NCI-H510A (cell line): Measurements from ENCODE around the gene DPYSL3.

Source experiments
- DNase-seq: peaks from one replicate; lab custom pipeline; 2025; lab: John Stamatoyannopoulos, UW

The DPYSL3 gene

GRCh38 chr5:147472664-147473475 is 37.0 kb downstream of the DPYSL3 start:
- DNase-seq = no peak

DNA sequence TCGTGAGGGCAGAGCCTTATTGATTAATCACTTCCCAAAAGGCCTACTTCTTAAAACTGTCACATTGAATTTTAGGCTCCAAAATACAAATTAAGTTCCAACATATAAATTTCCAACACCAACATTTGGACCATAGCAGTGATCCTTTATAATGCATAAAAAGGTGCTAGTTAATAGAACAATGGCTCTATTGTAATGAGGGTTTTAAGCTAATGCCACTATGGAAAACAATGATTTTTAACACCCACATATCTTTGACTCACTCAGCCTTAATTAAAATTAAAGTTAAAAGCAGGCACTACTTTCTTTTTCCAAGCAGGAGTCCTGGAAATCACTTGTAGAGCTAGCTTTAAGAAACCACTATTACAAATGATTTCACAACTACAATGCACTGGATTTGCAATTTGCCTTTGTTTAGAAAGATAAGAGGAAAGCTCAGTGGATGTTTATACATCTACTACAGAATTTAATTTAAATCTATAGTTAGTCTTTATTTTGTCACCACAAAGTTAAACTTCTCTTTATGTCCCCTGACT is 41.8 kb downstream of the DPYSL3 start:
- no peak for DNase-seq

DNA sequence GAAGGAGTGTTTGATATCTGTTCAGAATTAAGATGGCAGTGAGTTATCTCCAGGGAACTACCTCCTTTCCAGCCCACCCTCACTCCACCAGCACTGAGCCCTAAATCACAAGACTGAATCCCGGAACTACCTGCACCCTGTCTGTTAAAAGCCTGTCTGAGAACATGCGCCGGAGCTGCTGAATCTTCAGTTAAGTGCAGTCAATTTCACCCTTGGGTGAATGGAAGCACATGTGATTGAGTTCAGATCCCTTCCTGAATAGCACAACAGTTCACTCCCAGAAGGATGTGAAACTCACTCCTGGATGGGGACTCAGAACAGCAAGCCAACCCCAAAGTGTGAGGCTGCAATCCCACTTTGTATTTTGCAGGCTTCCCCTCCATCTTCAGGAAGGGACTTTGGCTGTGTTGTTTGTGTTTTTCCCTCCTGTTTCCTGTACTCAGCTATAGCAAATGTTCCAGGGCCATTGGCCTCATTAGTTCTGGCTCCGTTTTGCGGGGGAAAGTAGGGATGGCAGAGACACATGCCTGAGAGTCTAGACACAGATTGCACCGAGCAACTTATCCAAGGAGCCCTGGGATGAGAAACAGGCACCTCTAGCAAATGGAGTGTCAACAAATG is 43.4 kb downstream of the DPYSL3 start:
- DNase-seq = no peak

- DNase-seq = no peak
Measured at GRCh38 chr5:147465747-147466146, 44.1 kb downstream of the DPYSL3 start.

DNA sequence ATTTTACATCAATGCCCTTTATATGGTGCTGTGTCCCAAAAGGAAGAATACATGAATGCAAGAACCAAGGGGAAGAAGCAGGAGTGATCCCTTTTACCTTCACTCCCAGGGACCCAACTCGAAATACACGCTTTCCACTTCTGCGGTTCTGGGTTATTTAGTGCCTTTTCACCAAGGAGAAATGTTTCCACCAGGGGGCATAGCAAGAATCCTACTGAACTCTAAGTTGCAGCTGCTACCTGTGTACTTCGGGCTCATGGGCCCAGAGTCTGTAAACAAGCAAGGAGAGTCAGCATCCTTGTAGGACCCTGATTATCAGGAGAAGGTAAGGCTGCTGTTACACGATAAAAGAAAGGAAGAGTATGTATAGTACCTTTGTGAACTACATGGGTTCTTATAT is 45.7 kb downstream of the DPYSL3 start:
- DNase-seq = no peak

DNA sequence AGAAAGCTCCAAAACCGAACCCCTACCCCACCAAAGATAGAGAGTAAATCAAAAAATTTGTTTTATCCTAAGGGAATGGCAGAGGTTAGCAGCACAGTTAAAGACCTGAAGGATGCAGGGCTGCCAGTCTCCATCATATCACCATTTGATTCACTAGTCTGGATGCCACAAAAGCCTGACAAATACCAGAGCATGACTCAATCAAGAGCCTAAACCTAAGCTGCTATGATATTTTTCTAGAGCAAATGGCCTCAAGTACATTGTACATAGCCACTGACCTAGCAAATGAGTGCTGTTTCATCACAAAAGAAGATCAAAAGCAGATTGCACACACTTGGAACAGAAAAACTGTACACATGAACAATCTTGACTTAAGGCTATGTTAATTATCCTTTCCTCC is 48.0 kb downstream of the DPYSL3 start:
- DNase-seq = no peak

DNA sequence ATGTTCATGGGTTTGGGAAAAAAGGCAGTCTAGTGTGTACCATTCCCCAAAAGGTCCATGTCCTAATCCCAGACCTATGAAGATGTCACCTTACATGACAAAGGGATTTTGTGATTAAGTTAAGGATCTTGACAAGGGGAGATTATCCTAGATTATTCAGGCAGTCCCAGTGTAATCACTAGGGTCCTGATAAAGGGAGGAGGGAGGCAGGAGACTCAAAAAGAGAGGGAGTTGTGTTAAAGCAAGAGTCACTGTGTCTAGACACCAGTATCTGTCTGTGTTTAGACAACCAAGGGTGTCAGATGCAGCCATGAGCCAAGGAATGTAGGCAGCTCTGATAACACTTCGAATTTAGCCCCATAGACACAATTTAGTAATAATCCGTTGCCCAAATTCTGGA is 49.5 kb downstream of the DPYSL3 start:
- DNase-seq = no peak

DNA sequence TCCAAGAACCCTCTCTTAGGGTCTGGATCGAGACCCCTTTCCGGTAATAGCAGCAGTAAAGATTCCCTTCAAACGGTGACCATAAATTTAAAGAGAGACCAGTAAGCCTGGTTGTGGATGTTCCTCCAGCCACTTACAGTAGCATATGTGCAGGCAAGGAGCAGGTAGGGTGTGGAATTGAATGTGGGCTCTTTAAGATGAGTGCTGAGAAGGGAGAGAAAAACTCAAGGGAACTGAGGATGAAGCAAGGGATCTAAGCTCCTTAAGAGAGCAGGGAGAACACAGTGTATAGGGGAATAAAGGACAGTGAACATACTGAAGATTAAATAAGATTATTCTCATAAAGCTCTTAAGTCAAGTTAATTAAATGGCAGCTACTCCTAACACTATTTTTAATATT is 51.3 kb downstream of the DPYSL3 start:
- DNase-seq = no peak

DNA sequence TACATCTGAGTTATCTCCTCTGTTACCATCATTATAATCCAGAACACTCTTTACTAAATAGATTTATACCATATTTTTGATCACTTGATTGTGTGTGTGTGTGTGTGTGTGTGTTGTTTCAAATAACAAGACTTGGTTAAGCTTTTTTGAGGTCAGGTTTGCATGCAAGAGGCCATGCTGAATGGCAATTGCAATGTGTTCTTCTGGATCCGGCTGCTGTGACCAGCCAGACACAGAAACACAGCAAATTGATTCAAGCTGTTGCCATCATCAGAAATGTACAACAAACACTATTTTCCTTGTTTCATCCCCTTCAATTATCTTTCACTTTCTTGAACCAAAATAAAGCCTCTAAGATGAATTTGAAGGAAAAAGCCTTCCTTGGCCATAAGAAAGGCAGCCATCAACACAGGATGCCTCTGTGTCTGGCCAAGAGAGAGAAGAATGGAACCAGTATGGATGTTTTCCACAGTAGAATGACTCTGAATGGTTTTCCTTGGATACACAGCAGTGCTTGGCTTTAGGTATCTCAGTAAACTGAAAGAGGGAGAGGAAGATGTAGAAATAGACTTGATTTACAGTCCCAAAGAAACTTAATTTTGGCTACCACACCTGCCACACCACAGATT is 53.9 kb downstream of the DPYSL3 start:
- DNase-seq = no peak

GRCh38 chr5:147454996-147455677 is 54.7 kb downstream of the DPYSL3 start:
- no peak for DNase-seq

DNA sequence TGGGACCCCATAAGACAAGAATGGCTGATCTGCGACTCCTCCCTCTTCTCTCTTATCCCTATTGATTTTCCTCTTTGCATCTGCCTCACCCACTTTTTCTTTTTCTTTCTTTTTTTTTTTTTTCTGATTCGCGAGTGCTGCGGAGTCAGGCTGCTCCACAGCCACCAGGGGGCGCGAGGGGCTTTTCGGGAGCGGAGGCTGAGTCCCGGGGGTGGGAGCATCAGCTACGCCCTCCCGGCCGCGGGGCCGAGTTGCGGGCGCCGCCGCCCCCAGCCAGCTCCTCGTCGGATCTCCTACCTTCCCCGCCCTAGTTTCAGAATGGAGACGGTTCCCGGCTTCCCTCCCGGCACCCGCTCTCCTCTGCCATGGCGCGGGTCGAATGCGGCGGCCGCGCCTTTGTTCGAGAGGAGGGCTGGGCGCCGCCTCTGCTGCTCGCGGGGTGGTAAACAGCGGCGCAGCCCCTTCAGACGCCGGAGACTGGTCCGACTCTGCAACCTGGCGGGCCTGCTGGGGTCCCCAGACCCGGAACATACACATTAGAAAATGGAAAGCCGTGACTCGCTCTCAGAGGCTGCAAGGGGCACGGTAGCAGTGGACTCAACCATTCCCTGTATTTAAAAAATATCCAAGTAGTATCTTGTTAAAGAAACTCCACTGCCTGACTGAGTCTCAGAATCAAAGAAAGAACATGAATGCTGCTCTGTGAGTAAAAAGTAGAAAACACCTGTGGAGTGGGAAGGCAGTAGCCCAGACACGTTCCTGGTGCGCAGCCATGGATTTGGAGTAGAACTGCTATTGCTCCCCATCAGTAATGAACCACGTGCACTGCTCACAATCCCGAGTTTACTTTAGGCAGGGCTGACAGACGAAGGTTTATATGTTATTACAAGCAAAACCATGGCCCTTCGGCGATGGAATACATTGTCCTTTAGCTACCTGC is 55.7 kb downstream of the DPYSL3 start:
- peak; percentile 72 for DNase-seq

DNA sequence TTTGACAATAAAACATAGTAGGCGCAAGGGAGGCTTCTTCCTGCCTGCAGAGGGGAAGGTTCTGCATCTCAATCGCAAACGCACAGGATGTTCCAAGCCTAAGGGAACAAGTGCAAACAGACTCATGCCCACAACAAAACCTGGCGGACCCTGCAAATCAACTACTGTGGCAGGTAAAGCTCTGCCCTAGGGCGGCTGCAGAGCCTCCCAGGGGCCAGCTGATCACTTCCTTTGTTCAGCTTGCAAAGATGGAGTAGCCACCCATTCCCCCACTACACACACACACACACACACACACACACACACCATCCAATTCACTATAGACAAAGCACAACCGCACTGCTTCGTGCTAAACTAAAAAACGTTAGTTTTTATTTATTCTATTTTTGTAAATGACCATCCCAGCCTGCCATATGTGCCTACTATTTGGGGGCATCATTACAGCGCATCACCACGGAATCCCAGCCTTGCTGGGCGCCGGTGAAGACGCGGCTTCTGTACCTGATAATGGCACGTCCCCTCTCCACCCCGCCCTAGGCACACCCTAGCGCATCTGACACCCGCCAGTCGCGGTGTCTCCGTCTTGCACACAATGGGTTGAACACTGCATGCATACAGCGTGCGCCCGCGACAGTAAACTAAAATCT is 57.6 kb downstream of the DPYSL3 start:
- DNase-seq = no peak

DNA sequence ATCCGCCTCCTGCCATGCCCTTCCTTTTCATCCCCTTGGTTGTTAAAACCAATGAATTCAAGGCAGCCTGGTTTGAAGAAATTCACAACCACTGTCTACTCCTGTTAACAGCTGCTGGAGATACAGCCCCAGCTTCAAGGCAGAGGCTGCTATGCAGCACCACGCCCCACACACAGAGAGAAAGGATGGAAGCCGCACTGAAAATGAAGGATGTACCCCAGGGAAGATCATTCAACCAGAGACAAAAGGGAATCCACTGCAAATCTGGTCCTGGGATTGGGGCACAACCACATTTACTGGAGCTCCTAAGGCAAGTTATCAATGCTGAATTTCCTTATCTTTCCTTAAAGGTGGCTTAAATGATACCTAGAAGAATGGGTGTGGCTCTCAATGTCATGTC is 58.7 kb downstream of the DPYSL3 start:
- DNase-seq = no peak

DNA sequence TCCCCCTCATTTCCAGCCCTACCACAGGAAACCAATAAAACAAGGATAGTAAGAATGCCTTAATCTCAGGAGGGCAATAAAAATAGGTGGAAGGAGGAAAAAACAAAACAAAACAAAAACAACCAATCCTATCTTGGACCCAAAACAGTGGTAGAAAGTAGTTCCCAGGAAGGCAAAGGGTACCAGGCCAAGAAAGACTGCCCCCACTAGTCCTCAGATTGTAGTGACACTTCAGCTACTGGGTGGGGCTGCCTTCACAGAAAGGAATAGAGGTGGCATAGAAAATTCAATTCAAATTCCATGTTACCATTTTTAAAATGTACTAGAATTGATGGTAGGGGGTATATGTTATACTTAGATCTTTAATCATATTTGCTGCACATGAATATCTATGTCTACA is 59.3 kb downstream of the DPYSL3 start:
- DNase-seq = no peak

DNA sequence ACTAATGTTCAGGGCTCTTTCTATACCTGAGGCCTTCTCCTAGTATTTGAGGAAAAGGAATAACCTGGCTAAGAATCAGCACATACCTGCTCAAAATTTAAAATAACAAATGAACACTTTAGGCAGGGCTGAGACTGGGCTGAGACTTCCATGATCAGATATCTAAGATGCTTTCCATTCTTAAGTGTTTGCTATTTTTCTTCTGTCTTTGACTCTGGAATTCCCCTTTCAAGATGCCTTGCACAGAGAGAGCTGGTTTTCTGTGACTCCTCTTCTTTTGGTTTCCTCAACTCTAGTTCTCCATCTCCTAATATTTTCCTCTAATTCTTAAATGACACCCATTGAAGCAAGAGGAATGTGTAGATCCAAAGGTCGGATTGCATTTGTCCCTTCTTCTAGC is 61.1 kb downstream of the DPYSL3 start:
- DNase-seq = no peak

DNA sequence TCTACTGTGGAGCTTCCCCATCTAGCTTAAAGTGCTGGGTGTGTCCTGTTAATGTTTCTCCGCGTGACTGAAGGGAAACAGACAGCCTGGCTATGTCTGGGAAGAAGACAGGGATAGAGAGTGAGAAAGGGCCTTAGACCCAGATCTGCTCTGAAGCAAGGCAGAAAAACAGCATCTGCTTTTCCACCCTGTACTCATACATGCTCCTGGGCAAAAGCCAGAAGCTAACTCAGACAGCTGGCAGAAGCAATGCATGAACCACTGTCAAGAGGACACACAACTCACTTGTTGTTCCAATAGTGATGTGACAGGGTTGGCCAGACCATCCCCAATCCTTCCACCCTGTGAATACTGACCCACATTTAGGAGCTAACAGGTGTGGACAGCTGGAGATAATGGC is 63.3 kb downstream of the DPYSL3 start:
- no peak for DNase-seq

GRCh38 chr5:147445917-147446316 is 64.0 kb downstream of the DPYSL3 start:
- no peak for DNase-seq

GRCh38 chr5:147445090-147445489 is 64.8 kb downstream of the DPYSL3 start:
- DNase-seq = no peak

- no peak for DNase-seq
Measured at GRCh38 chr5:147442224-147442623, 67.6 kb downstream of the DPYSL3 start.

DNA sequence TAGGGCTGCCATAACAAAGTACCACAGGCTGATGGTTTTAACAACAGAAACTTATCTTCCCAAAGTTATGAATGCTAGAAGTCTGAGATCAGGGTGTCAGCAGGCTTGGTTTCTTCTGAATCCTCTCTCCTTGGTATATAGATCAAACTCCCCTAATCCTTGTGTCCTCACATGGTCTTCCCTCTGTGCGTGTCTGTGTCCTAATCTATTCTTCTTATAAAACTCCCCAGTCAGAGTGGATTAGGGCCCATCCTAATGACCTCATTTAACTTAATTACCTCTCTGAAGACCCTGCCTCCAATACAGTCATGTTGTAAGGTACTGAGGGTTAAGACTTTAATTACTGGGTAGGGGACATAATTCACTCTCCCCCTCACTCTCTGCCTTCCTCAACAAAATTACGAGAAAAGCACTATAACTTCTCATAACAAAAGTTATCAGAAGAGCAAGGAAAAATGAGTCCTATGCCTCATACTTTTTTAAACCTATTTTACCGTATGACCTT is 68.6 kb downstream of the DPYSL3 start:
- DNase-seq = no peak

DNA sequence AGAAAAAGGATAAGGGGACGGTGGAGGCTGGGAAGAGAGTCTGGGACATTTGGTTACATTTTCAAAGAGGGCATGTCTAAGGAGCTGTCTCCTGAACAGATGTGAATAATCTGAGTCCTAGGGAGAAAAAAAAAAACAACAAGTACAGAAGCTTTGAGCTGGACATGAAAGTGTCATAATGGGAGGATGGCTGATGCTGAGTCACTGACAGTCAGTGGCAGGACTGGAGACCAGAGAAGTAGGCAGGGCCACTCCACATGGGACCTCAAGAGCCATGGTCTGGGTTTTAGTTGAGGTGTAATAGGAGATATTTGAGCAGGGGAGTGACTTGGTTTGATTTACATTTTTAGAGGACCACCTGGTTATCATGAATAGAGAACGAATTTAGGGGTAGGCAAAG is 70.6 kb downstream of the DPYSL3 start:
- no peak for DNase-seq
